Fibroblast of skin of scalp (primary cell): ENCODE measurements around the gene SEZ6L.
A peak's percentile ranks its signal among the peaks of the same experiment; 100 is the strongest.

ENCODE experiments used
- DNase-seq: peaks from one replicate; pipeline ENCODE4 v3.0.0-alpha.2; 2013

SEZ6L gene

GRCh38 chr22:26430600-26430999 is 261.3 kb downstream of the SEZ6L start:
- no peak for DNase-seq

- peak; percentile 26 for DNase-seq
These were observed 262.2 kb downstream of the SEZ6L start for GRCh38 chr22:26431261-26431995.

GRCh38 chr22:26432619-26433311 is 263.5 kb downstream of the SEZ6L start:
- no peak for DNase-seq
